ENCODE measurements around the gene CCSER1.

GRCh38 chr4:90670183-90670582 lies 543.0 kb downstream of the CCSER1 start:
- TF ChIP-seq CTCF (conservative IDR thresholded peaks at IDR 0.05; ENCODE audit: low read depth in 2 of 2) (no peak), POLR2AphosphoS5 (IDR thresholded peaks at IDR 0.05; ENCODE audit: low read depth) (no peak)
